Endothelial cell (in vitro differentiated cells): ENCODE measurements around the gene PPP1R3A. TPM values are rescaled to one million over a fixed set of nuclear protein-coding genes. Genes with fewer than 3 reads are reported as not detected.

Experiments
- DNase-seq: peaks from one replicate; pipeline ENCODE4 v3.0.0; 2021; ENCODE audit warnings: low spot score
- H3K27ac Mint-ChIP-seq: one replicate; pipeline ENCODE4 v1.8.0; 2021; ENCODE audit warnings: mixed read lengths, inconsistent platforms; ENCODE audit not compliant: unreplicated experiment
- H3K27me3 Mint-ChIP-seq: one replicate; pipeline ENCODE4 v1.8.0; 2021; ENCODE audit warnings: mild to moderate bottlenecking, moderate library complexity, mixed read lengths, inconsistent platforms; ENCODE audit not compliant: unreplicated experiment
- H3K36me3 Mint-ChIP-seq: one replicate; pipeline ENCODE4 v1.8.0; 2021; ENCODE audit warnings: mild to moderate bottlenecking, low read depth, mixed read lengths, inconsistent platforms; ENCODE audit not compliant: unreplicated experiment
- H3K4me1 Mint-ChIP-seq: one replicate; pipeline ENCODE4 v1.8.0; 2021; ENCODE audit warnings: mild to moderate bottlenecking, mixed read lengths, inconsistent platforms; ENCODE audit not compliant: unreplicated experiment
- H3K4me3 Mint-ChIP-seq: one replicate; pipeline ENCODE4 v1.8.0; 2021; ENCODE audit warnings: mild to moderate bottlenecking, mixed read lengths, inconsistent platforms; ENCODE audit not compliant: unreplicated experiment
- H3K9me3 Mint-ChIP-seq: one replicate; pipeline ENCODE4 v1.8.0; 2021; ENCODE audit warnings: mixed read lengths, inconsistent platforms; ENCODE audit not compliant: unreplicated experiment
- total RNA-seq: library from RNA; stranded (reverse); fragmentation: NEBNext Ultra II Directional; extraction: Animal tissue kit (Norgen Biotek cat#: 25700); gene quantifications from one replicate; pipeline ENCODE4 v1.2.1, GENCODE V29; 2021; ENCODE audit not compliant: unreplicated experiment
- TF ChIP-seq, protein P1 (sequence below): fragments of 200-600 bp; sonication (generic); IDR thresholded peaks from one replicate; pipeline ENCODE4 v1.5.0; 2021; ENCODE audit warnings: antibody characterized with exemption; ENCODE audit not compliant: unreplicated experiment

Gene PPP1R3A
- total RNA-seq, 1 donor from 2014 or later, result not detected

DNA sequence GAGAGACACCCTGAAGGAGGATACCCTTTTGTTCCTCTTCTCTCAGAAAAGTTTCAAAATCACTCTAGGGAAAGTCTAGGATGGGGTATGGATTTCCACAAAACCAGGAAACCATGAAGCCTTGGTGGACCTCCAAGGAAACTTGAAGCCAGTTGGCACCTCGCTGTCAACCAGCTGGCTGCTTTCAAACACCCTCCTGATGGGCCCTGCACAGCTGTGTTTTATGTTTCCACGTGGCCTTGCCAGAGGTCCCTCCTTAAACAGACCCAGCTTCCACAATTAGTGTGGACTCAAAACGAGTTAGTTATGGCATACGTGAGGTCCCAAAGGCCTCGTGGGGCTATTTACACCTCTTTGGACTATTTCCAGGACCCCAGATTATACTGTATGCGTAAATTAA, 5.9 kb downstream of the PPP1R3A start:
- H3K9me3 Mint-ChIP-seq, result no peaks in the 10 kb centered on the region
- H3K27me3 Mint-ChIP-seq, result no peaks in the 10 kb centered on the region
- H3K36me3 Mint-ChIP-seq, result no peaks in the 10 kb centered on the region
- no peaks in the 10 kb centered on the region for H3K4me1 Mint-ChIP-seq
- TF ChIP-seq, protein P1, sequence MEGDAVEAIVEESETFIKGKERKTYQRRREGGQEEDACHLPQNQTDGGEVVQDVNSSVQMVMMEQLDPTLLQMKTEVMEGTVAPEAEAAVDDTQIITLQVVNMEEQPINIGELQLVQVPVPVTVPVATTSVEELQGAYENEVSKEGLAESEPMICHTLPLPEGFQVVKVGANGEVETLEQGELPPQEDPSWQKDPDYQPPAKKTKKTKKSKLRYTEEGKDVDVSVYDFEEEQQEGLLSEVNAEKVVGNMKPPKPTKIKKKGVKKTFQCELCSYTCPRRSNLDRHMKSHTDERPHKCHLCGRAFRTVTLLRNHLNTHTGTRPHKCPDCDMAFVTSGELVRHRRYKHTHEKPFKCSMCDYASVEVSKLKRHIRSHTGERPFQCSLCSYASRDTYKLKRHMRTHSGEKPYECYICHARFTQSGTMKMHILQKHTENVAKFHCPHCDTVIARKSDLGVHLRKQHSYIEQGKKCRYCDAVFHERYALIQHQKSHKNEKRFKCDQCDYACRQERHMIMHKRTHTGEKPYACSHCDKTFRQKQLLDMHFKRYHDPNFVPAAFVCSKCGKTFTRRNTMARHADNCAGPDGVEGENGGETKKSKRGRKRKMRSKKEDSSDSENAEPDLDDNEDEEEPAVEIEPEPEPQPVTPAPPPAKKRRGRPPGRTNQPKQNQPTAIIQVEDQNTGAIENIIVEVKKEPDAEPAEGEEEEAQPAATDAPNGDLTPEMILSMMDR, result no peak
- no peak for DNase-seq
- no peak overlapping the region for H3K4me3 Mint-ChIP-seq
- no peak overlapping the region for H3K27ac Mint-ChIP-seq

DNA sequence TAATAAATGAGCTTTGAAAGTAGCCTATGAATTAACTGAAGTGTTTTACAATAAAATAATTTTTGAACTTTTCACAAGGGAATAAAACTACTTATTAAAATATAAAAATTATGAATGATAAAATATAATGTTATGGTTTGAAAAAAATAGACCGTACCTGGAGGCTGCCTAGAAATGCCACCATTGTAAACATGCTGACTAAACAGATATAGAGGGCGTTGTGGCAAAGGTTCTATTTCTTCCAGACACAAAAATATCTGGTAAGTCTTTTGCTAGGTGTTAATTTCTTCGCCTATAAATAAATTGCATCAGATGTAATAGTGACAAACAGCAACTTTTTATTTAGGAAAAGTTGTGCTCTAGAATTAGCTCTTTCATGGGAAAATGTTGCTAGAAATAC, 11.2 kb downstream of the PPP1R3A start:
- Mint-ChIP-seq H3K27me3 (no peaks in the 10 kb centered on the region), H3K36me3 (no peaks in the 10 kb centered on the region), H3K9me3 (no peaks in the 10 kb centered on the region), H3K4me1 (no peaks in the 10 kb centered on the region), H3K4me3 (no peak overlapping the region), H3K27ac (no peak overlapping the region)
- no peak for DNase-seq
- TF ChIP-seq, protein P1, result no peak

DNA sequence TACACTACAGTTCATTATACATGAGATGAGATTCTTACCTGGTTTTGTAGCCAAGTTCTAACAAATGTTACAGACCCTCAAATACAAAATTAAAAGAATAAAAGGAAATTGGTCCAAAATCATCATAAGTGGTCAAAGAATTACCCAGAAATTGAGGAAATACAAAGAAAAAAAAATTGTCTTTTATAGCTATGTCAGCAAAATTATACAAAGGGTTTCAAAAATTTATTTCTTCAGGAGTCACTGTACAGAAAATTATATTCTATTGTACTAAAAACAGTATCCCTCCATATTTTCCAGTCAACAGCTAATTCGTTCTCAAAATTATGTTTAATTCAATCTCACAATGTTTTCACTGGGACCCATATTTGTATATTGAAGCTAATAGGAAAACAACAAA, 14.3 kb downstream of the PPP1R3A start:
- TF ChIP-seq, protein P1, result no peak
- no peak for DNase-seq
- Mint-ChIP-seq H3K4me1 (no peaks in the 10 kb centered on the region), H3K27ac (no peak overlapping the region), H3K27me3 (no peaks in the 10 kb centered on the region), H3K36me3 (no peaks in the 10 kb centered on the region), H3K4me3 (no peak overlapping the region), H3K9me3 (no peaks in the 10 kb centered on the region)

DNA sequence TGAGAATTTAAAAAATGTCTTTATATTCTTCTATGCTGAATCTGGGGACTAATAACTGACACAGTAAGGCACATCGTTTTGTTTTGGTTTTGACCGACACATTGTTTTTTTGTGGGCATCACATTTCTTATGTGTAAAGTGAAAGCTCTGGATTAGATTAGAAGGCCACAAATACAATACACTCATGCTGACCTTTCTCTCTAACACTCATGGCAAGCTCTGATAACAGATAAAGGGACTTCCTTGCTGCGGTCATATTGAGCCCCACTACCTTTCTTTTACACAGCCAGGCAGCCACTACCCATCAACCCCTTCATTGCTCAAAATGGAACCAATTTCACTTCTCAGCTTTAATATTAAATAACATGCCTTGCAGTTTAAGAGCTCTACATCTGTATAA, 26.0 kb downstream of the PPP1R3A start:
- Mint-ChIP-seq H3K4me1 (peaks cover 16% of the 10 kb centered on the region), H3K27me3 (no peaks in the 10 kb centered on the region), H3K36me3 (no peaks in the 10 kb centered on the region), H3K27ac (no peak overlapping the region), H3K9me3 (no peaks in the 10 kb centered on the region), H3K4me3 (no peak overlapping the region)
- DNase-seq, result peak; percentile 4
- TF ChIP-seq, protein P1, result no peak

DNA sequence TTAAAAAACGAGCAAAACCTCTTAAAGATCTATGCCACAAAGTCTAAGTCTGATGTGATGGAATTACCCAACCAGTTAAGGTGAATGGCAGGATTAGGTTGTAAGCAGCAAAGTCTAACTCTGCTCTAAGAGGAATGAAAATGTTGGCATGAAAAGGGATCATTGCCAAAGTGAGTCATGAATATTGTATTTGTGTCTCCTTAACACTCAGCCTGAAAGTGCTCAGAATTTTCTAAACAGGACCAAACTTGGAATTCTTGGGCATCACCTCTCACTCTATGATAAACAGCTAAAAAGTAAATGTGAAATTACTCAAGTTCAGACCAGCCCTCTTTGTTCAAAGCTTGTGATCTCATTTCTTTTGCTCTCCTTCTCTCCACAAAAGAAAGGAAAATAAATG, 27.0 kb downstream of the PPP1R3A start:
- Mint-ChIP-seq H3K9me3 (no peaks in the 10 kb centered on the region), H3K36me3 (no peaks in the 10 kb centered on the region), H3K27ac (no peak overlapping the region), H3K27me3 (no peaks in the 10 kb centered on the region), H3K4me3 (no peak overlapping the region), H3K4me1 (peaks cover 16% of the 10 kb centered on the region)
- no peak for DNase-seq
- TF ChIP-seq, protein P1, result no peak
